Neuron (in vitro differentiated cells): Measurements from ENCODE around the gene RER1.

Experiments
- H2AFZ ChIP-seq: one replicate; pipeline ENCODE4 v1.6.1; 2013; ENCODE audit warnings: low read depth, mild to moderate bottlenecking, inconsistent platforms, low read length, moderate library complexity
- H3K27me3 ChIP-seq: one replicate; pipeline ENCODE4 v1.6.1; 2013; ENCODE audit warnings: low read length; ENCODE audit not compliant: insufficient read depth
- H3K36me3 ChIP-seq: one replicate; pipeline ENCODE4 v1.6.1; 2013; ENCODE audit warnings: low read length; ENCODE audit not compliant: insufficient read depth
- H3K4me1 ChIP-seq: one replicate; pipeline ENCODE4 v1.6.1; 2013; ENCODE audit warnings: low read length; ENCODE audit not compliant: insufficient read depth
- H3K4me3 ChIP-seq: 2 replicates; pipeline ENCODE4 v1.5.1; 2013; ENCODE audit warnings: mild to moderate bottlenecking, low read length, moderate library complexity
- H3K9me3 ChIP-seq: one replicate; pipeline ENCODE4 v1.6.1; 2013; ENCODE audit warnings: low read length

The RER1 gene

GRCh38 chr1:2442661-2443060, 51.0 kb downstream of the RER1 start:
- no peak overlapping the region for H3K4me3 ChIP-seq
- peaks cover 48% of the 10 kb centered on the region for H3K27me3 ChIP-seq
- no peaks in the 10 kb centered on the region for H3K36me3 ChIP-seq
- peaks cover 30% of the 10 kb centered on the region for H3K4me1 ChIP-seq
- H2AFZ ChIP-seq, result no peak overlapping the region
- H3K9me3 ChIP-seq, result no peaks in the 10 kb centered on the region

GRCh38 chr1:2443277-2444137, 51.9 kb downstream of the RER1 start:
- Histone ChIP-seq H3K4me3 (no peak overlapping the region), H3K4me1 (peaks cover 37% of the 10 kb centered on the region), H3K9me3 (no peaks in the 10 kb centered on the region), H2AFZ (no peak overlapping the region), H3K36me3 (no peaks in the 10 kb centered on the region), H3K27me3 (peaks cover 42% of the 10 kb centered on the region)

GRCh38 chr1:2444138-2444591, 52.5 kb downstream of the RER1 start:
- H3K4me3 ChIP-seq, result no peak overlapping the region
- no peaks in the 10 kb centered on the region for H3K9me3 ChIP-seq
- no peaks in the 10 kb centered on the region for H3K36me3 ChIP-seq
- H2AFZ ChIP-seq, result no peak overlapping the region
- H3K27me3 ChIP-seq, result peaks cover 42% of the 10 kb centered on the region
- peaks cover 37% of the 10 kb centered on the region for H3K4me1 ChIP-seq

- Histone ChIP-seq H3K4me3 (no peak overlapping the region), H2AFZ (no peak overlapping the region), H3K9me3 (no peaks in the 10 kb centered on the region), H3K36me3 (no peaks in the 10 kb centered on the region), H3K27me3 (peaks cover 42% of the 10 kb centered on the region), H3K4me1 (peaks cover 37% of the 10 kb centered on the region)
Measured at GRCh38 chr1:2445162-2445822, 53.7 kb downstream of the RER1 start.

GRCh38 chr1:2445823-2446215, 54.2 kb downstream of the RER1 start:
- Histone ChIP-seq H3K36me3 (no peaks in the 10 kb centered on the region), H3K4me1 (peaks cover 37% of the 10 kb centered on the region), H2AFZ (no peak overlapping the region), H3K27me3 (peaks cover 41% of the 10 kb centered on the region), H3K4me3 (no peak overlapping the region), H3K9me3 (no peaks in the 10 kb centered on the region)

- Histone ChIP-seq H3K36me3 (no peaks in the 10 kb centered on the region), H3K27me3 (peaks cover 42% of the 10 kb centered on the region), H2AFZ (no peak overlapping the region), H3K4me3 (no peak overlapping the region), H3K4me1 (peaks cover 39% of the 10 kb centered on the region), H3K9me3 (no peaks in the 10 kb centered on the region)
Measured at GRCh38 chr1:2446394-2446793, 54.8 kb downstream of the RER1 start.

- H3K9me3 ChIP-seq, result no peaks in the 10 kb centered on the region
Measured at GRCh38 chr1:2446861-2447260, 55.2 kb downstream of the RER1 start.

GRCh38 chr1:2447276-2448097, 55.8 kb downstream of the RER1 start:
- H2AFZ ChIP-seq, result no peak overlapping the region
- H3K4me1 ChIP-seq, result peaks cover 47% of the 10 kb centered on the region
- no peaks in the 10 kb centered on the region for H3K36me3 ChIP-seq
- no peak overlapping the region for H3K4me3 ChIP-seq
- no peaks in the 10 kb centered on the region for H3K9me3 ChIP-seq
- peaks cover 34% of the 10 kb centered on the region for H3K27me3 ChIP-seq

More at GRCh38 chr1:2446861-2447260, 55.2 kb downstream of the RER1 start:
- Histone ChIP-seq H3K36me3 (no peaks in the 10 kb centered on the region), H3K4me3 (no peak overlapping the region), H3K27me3 (peaks cover 37% of the 10 kb centered on the region), H3K4me1 (peaks cover 41% of the 10 kb centered on the region), H2AFZ (no peak overlapping the region)

GRCh38 chr1:2448098-2448445, 56.4 kb downstream of the RER1 start:
- Histone ChIP-seq H2AFZ (no peak overlapping the region), H3K4me3 (no peak overlapping the region), H3K27me3 (peaks cover 33% of the 10 kb centered on the region), H3K36me3 (no peaks in the 10 kb centered on the region), H3K4me1 (peaks cover 44% of the 10 kb centered on the region), H3K9me3 (no peaks in the 10 kb centered on the region)

GRCh38 chr1:2449636-2450454, 58.2 kb downstream of the RER1 start:
- Histone ChIP-seq H3K27me3 (peaks cover 22% of the 10 kb centered on the region), H3K36me3 (no peaks in the 10 kb centered on the region), H3K9me3 (no peaks in the 10 kb centered on the region), H3K4me3 (no peak overlapping the region), H2AFZ (no peak overlapping the region), H3K4me1 (peaks cover 45% of the 10 kb centered on the region)

GRCh38 chr1:2451741-2452140, 60.1 kb downstream of the RER1 start:
- H3K4me3 ChIP-seq, result no peak overlapping the region
- H3K4me1 ChIP-seq, result peaks cover 32% of the 10 kb centered on the region
- no peak overlapping the region for H2AFZ ChIP-seq
- no peaks in the 10 kb centered on the region for H3K9me3 ChIP-seq
- no peaks in the 10 kb centered on the region for H3K36me3 ChIP-seq
- H3K27me3 ChIP-seq, result peaks cover 24% of the 10 kb centered on the region

GRCh38 chr1:2452201-2452931, 60.7 kb downstream of the RER1 start:
- H3K9me3 ChIP-seq, result no peaks in the 10 kb centered on the region
- no peaks in the 10 kb centered on the region for H3K36me3 ChIP-seq
- H3K4me3 ChIP-seq, result no peak overlapping the region
- H3K4me1 ChIP-seq, result peaks cover 25% of the 10 kb centered on the region
- peaks cover 30% of the 10 kb centered on the region for H3K27me3 ChIP-seq
- H2AFZ ChIP-seq, result no peak overlapping the region
